UCSD-AML1 (cell line): ENCODE measurements around the gene NKX6-2.
"Not testable (repeated sequence)": the region's sequence is repeated elsewhere in the genome, so short reads cannot be mapped to it uniquely, and the experiment has no call there.

Experiments
- DNase-seq: peaks from one replicate; lab custom pipeline; 2025; ENCODE audit not compliant: unreplicated experiment; lab: John Stamatoyannopoulos, UW

NKX6-2 gene

DNA sequence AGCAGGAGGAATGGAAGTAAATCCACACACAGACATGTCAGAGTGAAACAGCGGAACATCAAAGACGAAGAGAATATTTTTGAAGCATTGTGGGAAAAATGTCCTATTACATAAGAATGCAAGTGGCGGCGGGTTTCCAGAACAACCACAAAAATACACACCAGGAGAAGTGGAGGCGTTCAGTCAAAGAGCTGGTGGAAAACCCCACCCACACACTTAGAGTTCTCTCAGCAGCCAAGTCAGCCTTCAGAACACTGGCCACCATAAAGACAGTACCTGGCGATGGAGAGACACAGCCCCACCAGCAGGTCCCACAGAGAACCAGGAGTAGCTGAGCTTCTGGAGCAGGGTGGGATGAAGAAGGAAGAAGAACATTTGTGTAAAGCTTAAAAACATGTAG is 23.7 kb downstream of the NKX6-2 start:
- DNase-seq, result no peak

DNA sequence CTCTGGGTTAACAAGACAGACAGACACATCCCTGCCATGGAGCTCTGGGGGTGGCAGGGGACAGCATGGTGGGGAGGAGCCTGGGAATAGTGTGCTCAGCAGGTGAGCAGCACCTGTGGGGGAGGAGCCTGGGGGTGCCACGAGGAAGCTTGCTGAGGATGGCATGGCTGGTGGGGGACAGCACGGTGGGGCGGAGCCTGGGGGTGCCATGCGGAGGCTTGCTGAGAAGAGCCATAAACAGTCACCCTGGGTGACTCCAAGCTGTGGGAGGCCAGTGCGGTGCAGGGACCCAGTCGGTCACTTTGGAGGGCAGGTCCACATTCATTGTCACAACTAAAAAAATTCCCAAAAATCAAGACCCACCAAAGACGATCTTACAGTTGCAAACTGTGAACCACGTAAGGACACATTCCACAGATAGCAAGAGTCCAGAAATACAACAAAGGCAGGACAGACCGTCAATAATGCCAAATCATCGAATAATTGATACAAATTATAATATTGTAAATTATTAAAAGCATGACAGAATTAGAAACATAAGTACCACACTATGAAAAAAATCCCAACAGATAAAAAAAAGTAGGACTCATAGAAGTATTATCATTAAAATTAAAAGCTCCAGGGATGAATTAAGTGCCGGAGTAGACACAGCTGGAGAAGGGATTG is 24.4 kb downstream of the NKX6-2 start:
- no peak for DNase-seq

DNA sequence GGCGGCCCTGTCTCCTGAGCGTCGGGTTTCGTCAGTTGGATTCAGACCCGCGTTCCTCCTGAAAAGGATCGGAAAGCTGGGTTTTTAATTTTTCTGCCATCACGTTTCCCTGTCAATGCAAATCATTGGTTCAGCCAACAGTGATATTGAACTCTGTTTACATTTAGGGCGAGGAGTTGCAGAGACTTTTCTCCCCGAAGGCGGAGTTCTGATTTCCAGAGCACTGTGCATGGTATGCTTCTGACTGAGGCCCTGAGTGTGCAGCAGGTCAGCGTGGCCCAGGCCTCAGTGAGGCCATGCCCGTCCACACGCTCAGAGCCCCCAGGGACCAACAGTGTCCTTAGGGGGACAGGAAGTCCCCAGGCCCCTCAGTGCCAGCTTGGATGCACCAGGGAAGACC is 27.1 kb downstream of the NKX6-2 start:
- DNase-seq, result no peak

DNA sequence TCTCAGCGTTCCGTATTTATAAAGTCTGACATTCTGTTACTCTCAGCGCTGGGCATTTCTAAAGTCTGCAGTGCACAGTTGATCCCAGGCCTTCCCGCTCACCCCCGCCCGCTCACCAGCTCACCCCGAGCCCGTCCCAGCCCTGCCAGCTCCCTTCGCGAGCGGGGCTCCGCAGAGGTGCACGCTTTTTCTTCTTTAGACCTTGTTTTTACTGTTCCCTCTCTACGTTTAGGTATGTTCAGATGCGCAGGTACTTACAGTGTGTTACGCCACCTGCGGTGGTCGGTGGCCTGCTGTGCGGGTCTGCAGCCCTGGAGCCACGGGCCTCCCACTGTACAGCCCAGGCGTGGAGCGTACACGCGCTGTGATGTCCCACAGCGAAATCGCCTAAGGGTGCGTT is 28.8 kb downstream of the NKX6-2 start:
- DNase-seq, result no peak

DNA sequence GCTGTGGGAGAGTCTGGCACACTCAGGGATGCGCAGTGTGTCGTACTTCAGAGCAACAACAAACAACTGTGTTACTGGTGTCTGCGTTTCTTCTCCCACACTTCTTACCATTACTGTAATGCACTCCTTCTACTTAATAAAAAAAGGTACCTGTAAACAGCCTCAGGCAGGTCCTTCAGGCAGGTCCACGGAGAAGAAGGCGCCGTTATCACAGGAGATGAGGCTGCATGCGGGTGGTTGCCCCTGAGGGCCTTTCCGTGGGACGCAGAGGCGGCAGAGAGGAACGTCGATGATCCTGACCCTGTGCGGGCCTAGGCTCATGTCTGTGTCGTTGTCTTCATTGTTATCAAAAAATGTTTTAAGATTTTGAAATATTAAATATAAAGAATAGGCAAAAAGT is 29.4 kb downstream of the NKX6-2 start:
- no peak for DNase-seq

DNA sequence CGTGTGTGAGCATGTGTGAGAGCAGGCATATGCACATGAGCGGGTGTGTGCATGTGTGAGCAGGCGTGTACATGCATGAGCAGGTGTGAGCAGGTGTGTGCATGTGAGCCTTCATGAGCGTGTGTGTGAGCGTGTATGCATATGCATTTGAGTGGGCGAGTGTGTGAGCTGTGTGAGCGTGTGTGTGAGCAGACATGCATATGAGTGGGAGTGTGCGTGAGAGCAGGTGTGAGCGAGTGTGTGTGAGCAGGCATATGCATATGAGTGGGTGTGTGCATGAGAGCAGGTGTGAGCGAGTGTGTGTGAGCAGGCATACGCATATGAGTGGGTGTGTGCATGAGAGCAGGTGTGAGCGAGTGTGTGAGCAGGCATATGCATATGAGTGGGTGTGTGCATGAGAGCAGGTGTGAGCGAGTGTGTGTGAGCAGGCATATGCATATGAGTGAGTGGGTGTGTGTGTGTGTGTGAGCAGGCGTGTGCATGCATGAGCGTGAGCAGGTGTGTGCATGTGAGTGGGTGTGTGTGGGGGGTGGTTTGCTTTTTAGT is 30.7 kb downstream of the NKX6-2 start:
- no peak for DNase-seq

DNA sequence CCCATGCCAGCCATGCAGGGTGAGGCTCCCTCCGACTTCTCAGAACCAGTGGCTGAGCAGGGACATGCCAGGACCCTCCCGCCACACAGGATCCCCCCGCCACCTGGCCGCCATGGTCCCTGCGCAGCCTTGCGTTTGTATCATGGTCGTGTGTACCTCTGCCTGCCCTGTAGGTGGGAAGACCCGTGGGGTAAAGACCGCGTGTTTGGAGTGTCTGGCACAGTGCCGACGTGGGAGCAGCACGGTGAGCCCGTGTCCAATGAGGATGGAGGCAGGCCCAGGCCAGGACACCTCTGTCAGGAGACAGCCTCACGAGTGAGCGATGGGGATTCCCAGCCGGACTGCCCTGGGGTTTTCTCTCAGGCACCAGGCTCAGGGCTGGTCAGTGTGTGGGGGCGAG is 31.9 kb downstream of the NKX6-2 start:
- no peak for DNase-seq

DNA sequence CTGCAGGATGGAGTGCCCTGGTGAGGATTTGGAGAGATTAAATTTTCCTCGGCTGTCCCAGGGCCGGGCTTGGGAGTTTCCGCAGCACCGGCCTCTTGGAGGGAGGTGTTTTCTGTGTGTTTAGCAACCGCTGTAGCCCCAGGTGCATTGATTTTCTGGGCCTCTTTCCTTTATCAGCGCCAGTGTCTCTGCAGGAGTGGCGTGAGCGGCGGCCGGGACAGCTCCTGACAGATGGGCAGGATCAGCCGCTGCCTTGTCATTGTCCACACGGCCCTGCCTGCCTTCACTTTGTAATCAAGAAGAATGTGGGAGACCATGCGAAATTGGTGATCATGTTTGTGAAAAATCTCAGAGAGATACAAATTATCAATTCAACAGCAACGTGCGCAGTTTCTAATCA is 32.4 kb downstream of the NKX6-2 start:
- no peak for DNase-seq

DNA sequence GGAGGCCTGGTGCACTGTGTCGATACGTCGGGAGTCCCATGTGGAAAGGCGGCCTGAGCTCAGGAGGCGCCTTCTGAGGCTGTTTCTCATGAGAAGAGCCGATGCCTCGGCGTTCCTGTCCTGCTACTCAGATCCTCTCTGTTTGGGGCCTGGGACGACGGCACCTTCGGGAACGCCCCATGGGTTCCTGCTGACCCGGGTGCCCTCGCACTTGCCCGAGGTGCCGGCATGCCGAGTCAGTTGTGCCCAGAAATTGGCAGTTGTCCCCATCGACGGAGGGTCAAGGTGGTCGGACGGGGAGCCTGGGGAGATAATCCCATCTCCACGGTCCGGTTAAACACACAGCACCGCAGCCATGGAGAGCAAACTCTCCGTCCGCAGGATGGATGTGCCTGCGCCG is 33.0 kb downstream of the NKX6-2 start:
- DNase-seq, result no peak

DNA sequence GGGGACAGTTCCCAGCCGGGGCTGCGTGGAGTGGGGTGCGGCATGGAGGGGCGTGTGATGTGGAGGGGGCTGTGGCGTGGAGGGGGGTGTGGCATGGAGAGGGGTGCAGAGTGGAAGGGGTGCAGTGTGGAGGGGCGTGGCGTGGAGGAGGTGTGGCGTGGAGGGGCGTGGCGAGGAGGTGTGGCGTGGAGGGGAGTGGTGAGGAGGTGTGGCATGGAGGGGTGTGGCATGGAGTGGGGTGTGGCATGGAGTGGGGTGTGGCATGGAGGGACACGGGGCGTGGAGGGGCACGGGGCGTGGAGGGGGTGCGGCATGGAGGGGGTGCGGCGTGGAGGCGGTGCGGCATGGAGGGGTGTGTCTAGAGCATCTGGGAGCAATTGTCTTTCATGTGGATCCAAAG is 33.6 kb downstream of the NKX6-2 start:
- no peak for DNase-seq

DNA sequence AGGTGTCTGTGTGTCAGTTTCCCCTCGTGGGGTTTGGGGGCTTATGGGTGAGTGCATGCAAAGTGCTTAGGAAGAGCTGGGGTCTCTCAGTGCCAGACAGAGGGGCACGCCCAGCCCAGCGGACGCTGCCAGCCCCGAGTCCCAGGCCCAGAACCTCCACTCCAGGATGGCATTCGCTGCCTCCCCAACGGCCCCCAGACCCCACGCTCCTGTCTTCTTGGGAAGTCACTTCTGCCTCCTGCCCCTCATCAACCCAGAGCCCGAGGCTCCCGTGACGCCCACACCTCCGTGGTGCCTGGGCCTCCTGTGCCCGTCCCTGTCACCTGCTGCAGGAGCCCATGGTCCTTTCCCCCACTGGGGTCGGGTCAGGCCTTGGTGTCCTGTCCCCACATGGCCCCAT is 35.0 kb downstream of the NKX6-2 start:
- no peak for DNase-seq

DNA sequence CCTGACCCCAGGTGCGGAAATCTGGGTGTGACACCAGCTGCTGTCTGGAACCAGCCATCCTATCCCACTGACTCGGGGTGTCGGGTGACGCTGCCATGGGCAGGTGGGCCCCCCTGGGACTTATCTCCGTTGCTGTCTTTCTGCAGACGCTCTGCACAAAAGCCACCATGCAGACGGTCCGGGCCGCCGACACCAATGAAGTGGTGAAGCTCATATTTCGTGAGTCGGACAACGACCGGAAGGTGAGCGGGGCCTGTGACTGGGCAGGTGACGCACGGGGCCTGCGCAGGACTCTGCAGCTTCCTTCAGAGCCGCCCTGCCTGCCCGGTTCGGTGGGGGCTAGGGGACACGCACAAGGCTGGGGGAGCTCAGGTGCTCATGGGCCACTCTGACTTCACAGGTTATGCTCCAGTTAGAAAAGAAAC is 36.6 kb downstream of the NKX6-2 start:
- no peak for DNase-seq

DNA sequence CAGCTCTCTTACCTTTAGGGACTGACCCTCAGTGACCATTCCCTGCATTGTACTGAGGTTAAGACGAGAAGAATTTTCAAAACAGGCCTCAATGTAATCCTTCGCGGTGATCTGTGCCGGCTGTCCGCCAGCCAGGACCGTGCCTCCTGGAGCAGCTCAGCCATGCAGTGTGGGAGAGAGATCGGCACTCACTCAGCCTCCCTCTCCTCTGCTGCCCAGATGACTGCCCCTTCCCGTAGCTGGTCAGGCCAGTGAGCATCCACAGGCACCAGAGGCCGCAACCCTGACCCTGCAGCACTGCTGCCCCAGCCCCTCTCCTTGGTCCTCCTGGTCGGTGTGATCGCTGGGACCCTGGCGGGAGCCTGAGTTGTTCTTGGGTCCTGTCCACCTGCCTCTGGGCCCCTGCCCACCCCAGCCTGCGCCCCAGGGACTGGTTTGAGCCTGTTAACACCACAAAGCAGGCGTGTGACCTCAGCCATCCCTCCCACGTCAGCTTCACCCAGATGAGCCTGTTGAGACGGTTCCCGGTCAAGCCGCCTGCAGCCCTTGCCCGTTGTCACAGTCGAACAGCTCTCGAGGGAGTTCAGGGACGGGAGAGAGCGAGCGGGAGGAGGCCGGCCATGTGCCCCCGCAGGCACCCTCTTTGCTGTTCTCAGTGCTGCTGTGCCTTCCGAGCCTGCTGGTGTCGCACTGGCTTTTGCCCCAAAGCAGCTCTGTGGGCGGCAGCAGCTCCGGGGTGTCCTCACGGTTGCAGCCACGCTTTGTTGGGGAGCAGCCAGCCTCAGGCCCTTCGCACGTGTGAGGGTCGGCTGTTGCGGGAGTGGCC is 37.2 kb downstream of the NKX6-2 start:
- no peak for DNase-seq

DNA sequence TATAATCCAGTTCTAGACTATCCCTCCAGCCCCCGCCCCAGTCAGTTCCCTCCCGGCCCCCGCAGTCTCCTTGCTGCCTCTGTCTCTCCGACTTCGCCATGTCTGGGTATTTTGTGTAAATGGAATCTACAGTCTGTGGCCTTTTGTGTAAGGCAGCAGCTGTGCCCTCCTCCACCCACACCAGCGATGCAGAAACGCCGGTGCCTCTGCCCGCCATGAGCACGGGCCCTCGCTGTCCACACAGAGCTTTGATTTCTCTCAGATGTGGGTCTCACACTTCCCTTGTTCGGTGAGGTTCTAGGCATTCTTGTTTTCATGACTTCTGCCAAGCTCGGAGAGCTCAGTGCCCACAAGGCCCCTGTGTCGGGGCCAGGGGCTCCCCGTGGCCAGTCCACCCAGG is 37.8 kb downstream of the NKX6-2 start:
- no peak for DNase-seq

DNA sequence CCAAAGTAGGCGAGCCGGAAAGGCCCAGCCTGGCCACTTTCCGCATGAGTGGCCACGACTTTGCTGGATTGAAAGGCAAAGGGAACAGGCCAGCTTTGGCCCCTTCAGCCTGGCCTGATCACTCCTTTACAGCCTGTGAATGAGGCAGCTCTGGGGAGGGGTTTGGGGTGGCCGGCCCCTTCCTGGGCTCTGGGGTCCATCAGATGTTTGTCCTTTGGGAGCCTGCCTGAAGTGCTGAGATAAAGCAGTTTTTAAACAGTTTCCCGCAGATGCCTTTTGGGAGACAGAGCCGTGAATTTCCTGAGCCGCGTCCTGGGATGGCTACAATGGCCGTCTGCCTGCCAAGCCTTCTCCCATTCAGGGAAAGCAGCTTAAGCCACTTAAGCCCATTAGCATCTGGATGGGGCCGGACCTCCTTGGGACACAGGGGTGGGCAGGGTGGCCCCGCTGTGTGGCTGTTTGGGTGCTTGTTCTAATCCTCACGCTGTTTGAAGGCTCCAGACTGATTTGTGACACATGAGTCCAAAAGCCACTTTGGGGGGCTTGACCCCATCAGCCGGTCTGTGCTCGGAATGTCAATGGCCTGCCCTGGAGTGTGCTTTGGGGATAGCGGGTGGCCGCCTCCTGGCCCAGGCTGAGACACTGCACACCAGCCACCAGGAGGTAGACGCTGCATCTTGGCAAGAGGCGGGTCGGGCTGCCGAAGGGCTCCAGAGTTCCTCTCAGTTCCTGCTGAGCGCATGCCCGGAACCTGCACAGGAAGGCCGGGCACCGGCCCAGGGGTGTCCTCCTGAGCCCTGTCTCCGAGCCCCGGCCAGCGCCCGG is 38.9 kb downstream of the NKX6-2 start:
- DNase-seq, result no peak

DNA sequence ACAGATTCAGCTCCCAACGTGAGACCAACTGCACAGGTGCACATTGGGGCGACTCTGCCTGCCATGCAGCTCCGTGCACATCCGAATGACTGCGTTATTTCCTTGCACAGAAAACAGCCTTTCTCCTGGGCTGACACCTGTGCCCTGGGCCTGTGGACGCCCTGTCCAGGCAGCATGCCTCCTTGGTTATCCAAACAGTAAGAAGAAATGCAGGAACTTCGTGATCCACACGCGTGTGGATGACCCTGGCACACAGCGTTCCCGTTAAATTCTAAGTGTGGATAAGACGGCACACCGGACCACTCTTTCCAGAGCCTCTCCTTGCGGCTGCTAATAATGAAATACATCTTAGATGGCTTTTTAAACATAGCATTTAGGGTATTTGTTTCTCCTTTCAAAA is 39.6 kb downstream of the NKX6-2 start:
- no peak for DNase-seq

DNA sequence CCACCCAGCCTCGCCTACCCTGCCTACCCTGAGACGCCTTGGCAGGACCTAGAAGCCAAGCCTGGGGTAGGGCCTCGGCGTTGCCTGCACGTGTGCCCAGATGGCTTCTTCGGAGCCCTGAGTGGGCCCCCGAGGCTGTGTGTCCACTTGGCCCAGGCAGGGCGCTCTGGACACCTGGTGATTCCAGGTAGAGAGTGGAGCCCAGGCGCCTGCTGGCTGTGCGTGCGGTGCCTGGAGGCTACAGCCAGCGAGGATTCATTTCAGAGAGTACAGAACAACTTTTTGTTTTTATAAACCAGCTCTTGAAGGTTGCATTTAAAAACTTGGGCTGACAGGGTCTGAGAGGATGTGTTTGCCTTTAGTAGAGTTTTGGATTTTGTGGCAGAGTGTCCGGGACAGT is 40.0 kb downstream of the NKX6-2 start:
- no peak for DNase-seq

DNA sequence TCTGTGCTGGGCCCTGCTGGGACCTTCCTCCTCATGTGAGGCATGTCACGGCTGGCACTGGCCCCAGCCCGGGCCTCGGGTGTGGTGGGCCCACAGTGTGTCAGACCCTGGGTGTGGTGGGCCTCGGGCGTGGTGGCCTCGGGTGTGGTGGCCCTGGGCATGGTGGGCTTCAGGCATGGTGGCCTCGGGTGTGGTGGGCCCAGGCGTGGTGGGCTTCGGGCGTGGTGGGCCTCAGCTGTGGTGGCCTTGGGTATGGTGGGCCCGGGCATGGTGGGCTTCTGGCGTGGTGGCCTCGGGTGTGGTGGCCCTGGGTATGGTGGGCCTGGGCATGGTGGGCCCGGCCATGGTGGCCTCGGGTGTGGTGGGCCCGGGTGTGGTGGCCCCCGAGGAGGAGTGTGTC is 40.4 kb downstream of the NKX6-2 start:
- no peak for DNase-seq

DNA sequence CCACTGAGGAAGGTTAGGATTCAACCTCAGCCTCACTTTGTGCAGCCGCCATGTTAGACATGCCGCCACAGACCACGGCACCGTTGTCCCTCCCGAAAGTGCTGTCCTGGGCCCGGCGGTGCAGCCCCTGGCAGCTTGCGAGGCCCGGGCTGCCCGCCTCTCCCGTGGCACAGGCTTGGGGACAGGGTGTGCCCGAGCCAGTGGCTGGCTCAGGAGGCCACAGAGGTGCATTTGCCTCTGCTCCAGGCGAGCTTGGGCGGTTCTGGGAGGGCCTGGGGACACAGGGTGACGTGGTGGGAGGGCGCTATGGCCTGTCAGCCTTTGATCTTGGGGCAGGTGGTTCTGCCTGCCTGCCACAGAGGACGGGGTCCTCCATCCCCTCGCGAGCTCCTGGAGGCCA is 41.1 kb downstream of the NKX6-2 start:
- no peak for DNase-seq

DNA sequence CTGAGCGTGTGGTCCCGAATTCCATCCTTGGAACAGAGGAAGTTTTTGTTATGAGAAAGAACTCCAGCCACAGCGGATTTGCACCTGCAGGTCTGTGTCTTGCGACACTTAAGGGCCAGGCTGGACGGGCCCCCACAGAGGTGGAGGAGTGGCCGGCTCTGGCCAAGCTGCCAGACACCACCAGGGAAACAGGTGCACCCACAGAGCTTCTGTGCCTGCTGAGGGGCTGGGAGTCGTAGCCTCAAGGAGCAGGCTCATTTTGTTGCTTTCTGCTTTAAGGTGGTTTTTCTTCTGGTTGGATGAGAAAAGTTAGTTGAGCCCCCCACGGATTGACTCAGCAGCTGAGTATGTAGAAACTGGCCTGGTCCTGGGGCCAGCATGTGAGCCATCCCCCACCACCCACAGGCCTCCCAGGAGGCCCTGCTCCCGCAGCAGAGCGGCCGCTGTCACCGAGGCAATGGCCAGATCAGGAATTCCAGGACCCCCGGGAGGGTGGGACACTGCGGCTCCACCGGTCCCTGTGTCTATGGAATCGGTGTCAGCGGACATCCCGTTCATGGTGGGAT is 41.9 kb downstream of the NKX6-2 start:
- no peak for DNase-seq

DNA sequence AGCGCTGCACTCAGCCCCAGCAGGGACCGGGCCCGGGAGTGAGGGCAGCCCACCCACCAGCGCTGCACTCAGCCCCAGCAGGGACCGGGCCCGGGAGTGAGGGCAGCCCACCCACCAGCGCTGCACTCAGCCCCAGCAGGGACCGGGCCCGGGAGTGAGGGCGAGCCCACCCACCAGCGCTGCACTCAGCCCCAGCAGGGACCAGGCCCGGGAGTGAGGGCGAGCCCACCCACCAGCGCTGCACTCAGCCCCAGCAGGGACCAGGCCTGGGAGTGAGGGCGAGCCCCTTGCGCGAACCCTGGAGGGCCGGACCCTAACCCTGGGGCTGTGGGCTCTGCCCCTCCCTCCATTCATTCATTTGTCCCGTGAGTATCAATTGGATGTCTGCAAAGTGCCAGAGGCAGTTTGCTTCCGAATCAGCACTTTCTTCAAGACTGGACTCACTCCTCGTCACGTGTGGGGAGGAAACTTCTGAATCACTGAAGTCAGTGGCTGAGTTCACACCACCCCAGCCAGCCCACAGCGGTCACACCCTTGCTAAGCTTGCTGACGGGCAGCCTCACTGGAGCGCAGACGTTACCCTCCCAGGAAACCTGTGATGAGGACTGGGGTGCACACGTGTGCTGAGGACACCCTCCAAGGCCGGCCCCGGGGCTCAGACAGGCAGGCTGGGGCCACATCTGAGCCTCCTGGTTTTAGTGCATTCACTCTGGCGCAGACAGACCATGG is 42.6 kb downstream of the NKX6-2 start:
- DNase-seq, result not testable (repeated sequence)
